HG02759 (cell line): ENCODE results near the gene LSM10.

ENCODE experiments used
- ATAC-seq: cut with Tn5 transposase; IDR thresholded peaks from one replicate; pipeline ENCODE4 v1.9.1; 2021; ENCODE audit warnings: mild to moderate bottlenecking, moderate library complexity; ENCODE audit not compliant: unreplicated experiment

The LSM10 gene

GRCh38 chr1:36354486-36354885 is 43.2 kb downstream of the LSM10 start:
- ATAC-seq: no peak

DNA sequence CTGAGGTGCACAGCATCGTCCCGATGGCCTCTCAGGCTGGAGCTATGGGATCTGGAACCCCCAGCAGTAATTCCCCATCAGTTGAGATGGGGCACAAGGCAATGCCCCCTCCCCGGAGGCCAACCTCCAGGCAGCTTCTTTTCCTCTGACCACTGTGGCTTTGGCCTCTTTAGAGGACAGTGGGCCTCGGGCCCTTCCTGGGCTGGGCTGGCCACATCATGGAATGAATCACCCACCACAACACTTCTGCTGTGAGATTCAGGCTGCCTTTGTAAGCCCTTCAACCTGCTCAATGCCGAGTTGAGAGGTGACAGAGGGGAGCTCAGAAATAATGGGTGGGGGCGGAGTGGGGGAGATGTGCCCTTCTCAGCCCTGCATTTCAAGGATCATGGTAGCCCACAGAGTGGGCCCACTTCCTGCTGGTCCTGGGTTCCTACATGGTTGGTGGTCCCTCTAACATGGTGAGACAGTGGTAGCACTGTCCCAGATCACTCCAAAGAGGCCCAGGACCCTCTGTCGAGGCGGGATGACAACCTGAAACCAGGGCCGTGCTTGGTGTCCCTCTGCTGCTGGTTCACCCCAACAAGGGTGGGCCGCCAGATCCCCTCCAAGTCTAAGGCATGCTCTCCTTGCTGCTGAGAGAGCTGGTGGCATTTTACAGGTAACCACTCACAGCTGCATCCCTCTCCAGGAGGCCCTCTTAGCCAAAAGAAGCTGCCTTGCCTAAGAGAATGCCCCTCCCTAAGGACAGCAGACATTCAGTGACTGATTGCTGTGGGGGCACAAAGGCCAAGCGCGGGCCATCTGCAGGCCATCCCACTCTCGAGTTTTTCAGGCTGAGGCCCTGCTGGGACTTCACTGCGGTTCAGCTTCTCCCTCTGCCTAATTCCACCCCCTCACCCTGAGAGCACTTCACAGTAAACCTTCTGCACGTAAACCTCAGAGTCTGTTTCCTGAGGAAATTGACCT is 44.5 kb downstream of the LSM10 start:
- no peak for ATAC-seq

GRCh38 chr1:36352125-36352909 is 45.4 kb downstream of the LSM10 start:
- ATAC-seq: no peak

DNA sequence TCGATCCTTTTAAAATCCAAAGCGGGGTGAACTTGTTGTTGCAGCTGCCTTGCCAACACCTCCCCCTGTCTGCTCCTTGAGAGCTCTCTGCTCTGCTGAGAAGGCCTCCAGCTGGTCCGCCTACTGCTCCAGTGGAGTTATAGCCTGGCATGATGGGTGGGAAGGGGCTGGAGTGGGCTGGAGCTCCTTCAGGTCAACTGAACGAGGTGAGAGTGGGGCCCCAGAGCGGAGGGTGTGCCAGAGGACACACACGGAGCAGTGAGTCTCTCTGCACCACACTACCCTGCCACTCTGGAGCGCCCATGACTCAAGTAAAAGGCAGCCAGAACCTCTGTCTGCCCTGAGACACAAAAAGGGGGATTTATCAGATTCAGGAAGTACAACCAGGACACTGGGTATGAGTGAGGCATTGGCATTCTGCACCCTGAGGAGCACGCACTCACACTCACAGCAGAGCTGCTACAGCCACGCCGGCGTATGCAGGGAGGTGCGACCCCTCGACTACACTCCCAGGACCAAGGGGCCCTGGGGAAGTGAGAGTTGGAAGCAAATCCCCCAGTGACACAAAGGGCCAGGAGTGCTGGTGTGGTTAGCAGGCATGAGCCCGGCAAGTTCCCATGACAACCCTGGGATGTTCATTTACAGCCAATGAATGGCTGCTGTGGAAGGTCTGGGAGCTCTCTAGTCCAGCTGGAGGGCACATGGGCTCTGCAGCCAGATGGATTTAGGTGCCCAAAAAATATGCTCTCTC is 46.3 kb downstream of the LSM10 start:
- no peak for ATAC-seq

DNA sequence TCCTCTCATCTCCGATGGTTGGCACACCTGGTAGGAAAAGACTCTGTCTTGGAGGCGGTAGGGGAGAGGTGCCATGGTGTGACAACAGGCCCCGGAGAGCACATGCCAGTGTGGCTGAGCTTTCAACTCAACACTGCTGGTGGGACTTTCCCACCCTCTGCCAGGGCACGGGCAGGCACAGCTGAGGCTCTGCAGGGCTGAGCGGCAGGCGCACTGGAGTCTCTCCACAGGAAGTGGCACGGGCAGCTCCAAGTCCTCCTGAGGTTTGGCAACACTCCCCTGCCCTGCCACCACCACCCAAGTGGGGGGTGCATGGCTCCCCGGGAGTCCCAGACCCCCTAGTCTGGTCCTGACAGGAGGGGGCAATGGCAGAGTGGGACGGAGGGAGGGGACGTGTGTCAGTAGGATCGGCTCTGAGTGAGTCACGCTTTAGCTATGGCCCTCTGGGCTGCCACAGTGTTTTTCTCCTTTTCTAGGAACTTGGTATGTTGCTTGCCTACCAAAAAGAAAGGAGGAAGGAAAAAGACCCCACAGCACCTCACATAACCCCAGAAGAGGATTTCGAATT is 47.0 kb downstream of the LSM10 start:
- ATAC-seq: no peak

DNA sequence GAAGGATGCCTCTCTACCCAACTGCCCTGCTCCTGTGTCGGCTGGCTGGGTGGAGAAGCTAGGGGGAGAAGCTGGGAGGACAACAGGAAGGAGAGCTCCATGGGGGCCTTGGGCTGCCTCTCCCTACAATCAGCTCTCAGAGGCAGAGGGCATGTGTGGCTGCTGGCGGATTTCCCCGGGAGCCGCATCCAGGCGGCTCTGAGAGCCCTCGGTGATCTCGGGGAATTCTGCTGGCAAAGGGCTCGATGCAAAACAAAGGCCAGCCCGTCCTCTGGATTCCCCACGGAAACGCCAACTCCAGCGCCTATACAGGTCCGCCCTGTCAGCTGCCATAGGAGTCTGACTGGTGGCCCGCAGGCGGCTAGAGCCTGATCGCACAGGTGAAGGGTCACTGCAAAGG is 47.9 kb downstream of the LSM10 start:
- no peak for ATAC-seq

DNA sequence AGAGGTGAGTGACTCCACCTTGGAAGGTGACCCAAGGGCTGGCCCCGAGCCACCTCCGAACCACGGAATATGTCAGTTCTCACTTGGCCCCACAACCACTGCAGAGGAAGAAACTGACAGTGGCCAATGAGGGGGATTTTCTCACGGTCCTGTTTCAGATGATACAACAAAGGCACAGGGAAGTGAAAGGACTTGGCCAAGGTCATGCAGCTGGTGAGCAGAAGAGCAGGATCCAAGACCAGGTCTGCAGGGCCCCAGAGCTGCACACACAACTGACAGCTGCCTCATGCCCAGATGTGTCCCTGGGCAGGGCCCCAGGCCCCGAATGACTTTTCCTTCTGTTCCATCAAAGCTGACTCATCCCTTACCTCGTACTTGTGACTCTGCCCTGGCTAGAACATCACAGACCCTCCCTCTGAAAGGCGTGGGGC is 48.5 kb downstream of the LSM10 start:
- ATAC-seq: peak; percentile 73

DNA sequence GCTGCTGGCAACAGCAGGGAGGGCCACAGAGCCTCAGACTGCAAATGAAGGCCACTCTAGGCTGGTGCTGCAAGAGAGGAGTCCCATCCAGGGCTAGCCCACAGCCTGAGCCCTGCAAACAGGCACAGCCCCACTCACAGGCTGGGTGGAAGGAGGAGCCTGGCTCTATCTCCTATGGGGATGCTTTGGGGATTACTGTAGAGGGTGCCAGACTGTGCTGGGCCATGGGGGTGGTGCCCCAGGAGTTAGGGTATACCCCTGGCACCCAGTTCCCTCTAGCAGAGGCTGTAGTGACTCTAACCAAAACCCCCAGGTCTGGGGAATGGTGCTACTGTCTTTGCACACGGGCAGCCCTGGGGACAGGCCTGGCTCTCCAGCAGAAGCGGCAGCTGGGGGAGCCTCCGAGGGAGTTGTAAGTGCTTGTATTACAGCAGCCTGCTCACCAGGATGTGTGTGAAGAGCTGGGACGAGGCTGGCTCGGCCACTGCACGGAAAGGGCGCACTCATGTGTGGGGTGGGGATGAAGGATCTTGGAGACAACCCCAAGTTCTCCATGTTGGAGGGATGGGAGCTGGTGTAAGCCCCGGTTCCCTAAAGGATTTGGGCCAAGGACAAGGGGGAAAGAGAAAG is 50.9 kb downstream of the LSM10 start:
- no peak for ATAC-seq

- no peak for ATAC-seq
Observed at GRCh38 chr1:36345353-36345752, 52.4 kb downstream of the LSM10 start.

- no peak for ATAC-seq
Observed at GRCh38 chr1:36344395-36344680, 53.4 kb downstream of the LSM10 start.

DNA sequence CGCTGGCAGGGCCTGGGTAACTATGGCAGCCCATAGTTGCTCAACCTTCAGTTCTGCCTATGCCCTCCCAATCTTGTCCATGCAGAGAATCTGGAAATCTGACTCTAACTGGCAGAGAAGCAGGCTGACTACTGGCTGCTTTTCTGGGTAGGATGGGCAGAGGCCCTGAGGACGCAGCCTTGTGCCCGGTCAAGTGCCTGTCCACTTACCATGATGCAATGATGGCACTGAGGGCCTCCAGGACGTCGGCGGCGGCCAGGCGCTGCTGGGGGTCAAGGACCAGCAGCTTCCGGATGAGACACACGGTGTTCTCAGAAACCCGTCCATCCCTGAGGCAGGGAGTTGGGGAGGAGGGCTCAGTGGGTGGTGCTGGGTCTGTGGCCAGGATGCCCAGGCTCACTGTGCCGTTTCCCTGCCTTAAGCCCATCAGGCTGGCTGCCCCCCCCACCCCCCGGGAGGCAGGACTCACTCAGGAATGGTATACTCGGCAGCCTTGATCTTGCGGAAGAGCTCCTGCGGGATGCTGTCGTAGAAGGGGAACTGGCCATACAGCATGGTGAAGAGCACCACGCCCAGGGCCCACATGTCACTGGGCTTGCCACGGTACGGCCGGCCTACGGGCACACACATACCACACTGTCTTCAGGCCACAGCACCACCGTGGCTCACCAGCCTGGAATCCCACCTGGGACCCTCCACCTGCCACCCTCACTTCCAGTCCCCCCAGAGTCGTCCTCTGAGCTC is 53.9 kb downstream of the LSM10 start:
- no peak for ATAC-seq
